ENCODE measurements around the gene RNF149. TPM values are rescaled to one million over a fixed set of nuclear protein-coding genes. Genes with fewer than 3 reads are reported as not detected.

RNF149 gene
- total RNA-seq, 4 donors from 2014 or later: 22.7 to 100 (median 54.6) TPM

- in situ Hi-C loops (cut with MboI; ENCODE audit: low pct_ligation_motif_present in 1 of 4, low pct_unique_long_range_greater_than_20kb in 1 of 4, low sequenced_read_pairs in 3 of 4): loop anchor here in 1 of 4 donors (10.0 kb wide), 1 partner anchor 495 kb away; no protein-coding TSS in a partner anchor
Observed at GRCh38 chr2:101349893-101350662, 41.6 kb upstream of the RNF149 start.

GRCh38 chr2:101348883-101349282 is 40.4 kb upstream of the RNF149 start:
- Histone ChIP-seq H3K27me3 (no peaks in the 10 kb centered on the region), H3K4me1 (no peaks in the 10 kb centered on the region), H3K36me3 (no peaks in the 10 kb centered on the region), H3K9me3 (no peaks in the 10 kb centered on the region), H3K4me3 (no peak overlapping the region), H3K27ac (no peak overlapping the region)
- DNase-seq: no peak
- intact Hi-C loops (cut with DNase I; ENCODE audit: low total_unique reads) (no loop called here), in situ Hi-C loops (cut with MboI; ENCODE audit: low pct_ligation_motif_present in 1 of 4, low pct_unique_long_range_greater_than_20kb in 1 of 4, low sequenced_read_pairs in 3 of 4) (loop anchor here in 1 of 4 donors (10.0 kb wide), 1 partner anchor 496 kb away; no protein-coding TSS in a partner anchor)
- no peak for TF ChIP-seq POLR2A (IDR thresholded peaks at IDR 0.05)
- no peak for TF ChIP-seq EP300 (IDR thresholded peaks at IDR 0.05; ENCODE audit: low read depth)
- TF ChIP-seq POLR2AphosphoS5 (IDR thresholded peaks at IDR 0.05): no peak
- TF ChIP-seq CTCF (IDR thresholded peaks at IDR 0.05): no peak
- WGBS, 2 donors (ENCODE audit: low coverage in 1 of 2): 33 to 54% methylated on average over 1 of the region's 1 CpG

More at GRCh38 chr2:101349893-101350662, 41.6 kb upstream of the RNF149 start:
- no peaks in the 10 kb centered on the region for H3K27me3 ChIP-seq
- WGBS, 2 donors (ENCODE audit: low coverage in 1 of 2): 66 to 72% methylated on average over 4 to 7 of the region's 7 CpGs
- TF ChIP-seq EP300 (IDR thresholded peaks at IDR 0.05; ENCODE audit: low read depth) (no peak), CTCF (IDR thresholded peaks at IDR 0.05) (no peak), POLR2A (IDR thresholded peaks at IDR 0.05) (no peak), POLR2AphosphoS5 (IDR thresholded peaks at IDR 0.05) (no peak)
- H3K36me3 ChIP-seq: no peaks in the 10 kb centered on the region
- no peak for DNase-seq
- no peak overlapping the region for H3K27ac ChIP-seq
- intact Hi-C loops (cut with DNase I; ENCODE audit: low total_unique reads): no loop called here
- H3K9me3 ChIP-seq: no peaks in the 10 kb centered on the region
- no peaks in the 10 kb centered on the region for H3K4me1 ChIP-seq
- no peak overlapping the region for H3K4me3 ChIP-seq

- Histone ChIP-seq H3K9me3 (no peaks in the 10 kb centered on the region), H3K36me3 (no peaks in the 10 kb centered on the region), H3K4me1 (no peaks in the 10 kb centered on the region), H3K27ac (no peak overlapping the region), H3K27me3 (no peaks in the 10 kb centered on the region), H3K4me3 (no peak overlapping the region)
- WGBS, 2 donors (ENCODE audit: low coverage in 1 of 2): 98% methylated on average over 3 of the region's 3 CpGs; no CpG with 5 or more reads in 1 of the 2 donors
- DNase-seq: no peak
- in situ Hi-C loops (cut with MboI; ENCODE audit: low pct_ligation_motif_present in 1 of 4, low pct_unique_long_range_greater_than_20kb in 1 of 4, low sequenced_read_pairs in 3 of 4) (loop anchor here in 1 of 4 donors (10.0 kb wide), 1 partner anchor 498 kb away; no protein-coding TSS in a partner anchor), intact Hi-C loops (cut with DNase I; ENCODE audit: low total_unique reads) (no loop called here)
- no peak for TF ChIP-seq POLR2AphosphoS5 (IDR thresholded peaks at IDR 0.05)
- TF ChIP-seq CTCF (IDR thresholded peaks at IDR 0.05): no peak
- no peak for TF ChIP-seq EP300 (IDR thresholded peaks at IDR 0.05; ENCODE audit: low read depth)
- TF ChIP-seq POLR2A (IDR thresholded peaks at IDR 0.05): no peak
Observed at GRCh38 chr2:101346909-101347308, 38.4 kb upstream of the RNF149 start.

- Histone ChIP-seq H3K4me3 (no peak overlapping the region), H3K36me3 (no peaks in the 10 kb centered on the region), H3K27ac (no peak overlapping the region), H3K9me3 (no peaks in the 10 kb centered on the region), H3K27me3 (no peaks in the 10 kb centered on the region), H3K4me1 (no peaks in the 10 kb centered on the region)
- in situ Hi-C loops (cut with MboI; ENCODE audit: low pct_ligation_motif_present in 1 of 4, low pct_unique_long_range_greater_than_20kb in 1 of 4, low sequenced_read_pairs in 3 of 4): loop anchor here in 1 of 4 donors (10.0 kb wide), 1 partner anchor 501 kb away; no protein-coding TSS in a partner anchor
- 69 to 83% methylated on average over 5 of the region's 5 CpGs for WGBS, 2 donors (ENCODE audit: low coverage in 1 of 2)
- intact Hi-C loops (cut with DNase I; ENCODE audit: low total_unique reads): no loop called here
- no peak for DNase-seq
- TF ChIP-seq POLR2AphosphoS5 (IDR thresholded peaks at IDR 0.05) (no peak), POLR2A (IDR thresholded peaks at IDR 0.05) (no peak), EP300 (IDR thresholded peaks at IDR 0.05; ENCODE audit: low read depth) (no peak), CTCF (IDR thresholded peaks at IDR 0.05) (no peak)
Observed at GRCh38 chr2:101344137-101344536, 35.6 kb upstream of the RNF149 start.
